Activated CD8-positive, alpha-beta memory T cell treated with anti-CD3 and anti-CD28 coated beads for 48 hours (primary cell): ENCODE measurements around the gene FAM161A.
"Not testable (repeated sequence)": the region's sequence is repeated elsewhere in the genome, so short reads cannot be mapped to it uniquely, and the experiment has no call there.

ENCODE experiments used
- DNase-seq, 3 experiments: peaks; one replicate each; pipeline ENCODE4 v3.0.0-alpha.2; 2020; ENCODE audit warnings: low read depth in 2 of 3, low spot score in 2 of 3

The FAM161A gene, protein sequence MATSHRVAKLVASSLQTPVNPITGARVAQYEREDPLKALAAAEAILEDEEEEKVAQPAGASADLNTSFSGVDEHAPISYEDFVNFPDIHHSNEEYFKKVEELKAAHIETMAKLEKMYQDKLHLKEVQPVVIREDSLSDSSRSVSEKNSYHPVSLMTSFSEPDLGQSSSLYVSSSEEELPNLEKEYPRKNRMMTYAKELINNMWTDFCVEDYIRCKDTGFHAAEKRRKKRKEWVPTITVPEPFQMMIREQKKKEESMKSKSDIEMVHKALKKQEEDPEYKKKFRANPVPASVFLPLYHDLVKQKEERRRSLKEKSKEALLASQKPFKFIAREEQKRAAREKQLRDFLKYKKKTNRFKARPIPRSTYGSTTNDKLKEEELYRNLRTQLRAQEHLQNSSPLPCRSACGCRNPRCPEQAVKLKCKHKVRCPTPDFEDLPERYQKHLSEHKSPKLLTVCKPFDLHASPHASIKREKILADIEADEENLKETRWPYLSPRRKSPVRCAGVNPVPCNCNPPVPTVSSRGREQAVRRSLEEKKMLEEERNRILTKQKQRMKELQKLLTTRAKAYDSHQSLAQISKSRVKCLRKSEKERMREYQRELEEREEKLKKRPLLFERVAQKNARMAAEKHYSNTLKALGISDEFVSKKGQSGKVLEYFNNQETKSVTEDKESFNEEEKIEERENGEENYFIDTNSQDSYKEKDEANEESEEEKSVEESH

DNA sequence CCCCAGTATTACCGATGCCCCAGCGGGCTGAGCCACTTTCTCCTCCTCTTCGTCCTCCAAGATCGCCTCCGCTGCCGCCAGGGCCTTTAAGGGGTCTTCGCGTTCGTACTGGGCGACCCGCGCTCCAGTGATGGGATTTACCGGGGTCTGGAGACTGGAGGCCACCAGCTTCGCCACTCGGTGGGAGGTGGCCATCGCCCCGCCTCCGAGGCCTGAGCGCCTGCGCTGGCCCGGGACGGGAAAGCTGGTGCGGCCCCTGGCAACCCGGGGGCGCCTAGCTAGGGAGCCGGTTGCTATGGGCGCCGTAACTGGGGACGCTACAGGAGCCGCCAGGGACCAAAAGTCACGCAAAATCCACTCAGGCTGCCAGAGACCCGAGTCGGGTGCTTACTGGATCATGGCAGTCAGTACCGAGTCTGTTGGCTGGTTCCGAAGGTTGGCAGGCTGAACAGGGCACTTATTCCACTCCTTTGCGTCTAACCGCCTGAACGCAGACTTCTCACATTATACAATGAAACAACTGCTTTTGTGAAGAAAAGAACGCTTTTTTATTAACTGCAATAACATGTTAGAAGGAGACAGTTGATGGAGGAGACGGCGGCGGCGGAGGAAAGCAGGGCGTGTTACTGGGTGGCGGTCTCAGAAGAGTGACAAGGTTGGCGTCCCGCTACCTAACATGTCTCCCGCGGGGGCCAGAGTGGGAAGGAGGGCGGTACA, at the start of gene FAM161A:
FAM161A (minus strand) TSS at position 214 of the 717 bp plus-strand sequence; CDS start at position 195, 19 bp downstream.
- DNase-seq = peak; percentile 58 to 78 (median 62)

DNA sequence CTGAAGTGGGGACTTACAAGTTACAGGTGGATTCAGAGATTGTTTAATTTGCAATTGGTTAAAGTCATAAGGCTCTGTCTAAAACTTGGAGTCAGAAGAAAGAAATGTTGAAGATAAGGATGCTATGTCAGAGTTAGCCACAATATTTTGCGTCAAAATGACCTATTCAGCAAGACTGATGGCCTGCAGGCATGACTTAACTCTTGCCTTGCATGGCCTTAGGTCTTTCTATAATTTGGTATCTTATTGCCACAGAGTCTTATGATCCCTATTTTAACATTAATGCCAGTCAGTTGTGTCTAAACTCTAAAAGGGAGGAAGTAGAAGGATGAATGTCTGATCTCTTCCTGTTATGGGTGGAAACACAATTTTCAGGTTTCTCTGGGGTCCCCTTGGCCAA, 46.4 kb upstream of the FAM161A start:
- DNase-seq = no peak

DNA sequence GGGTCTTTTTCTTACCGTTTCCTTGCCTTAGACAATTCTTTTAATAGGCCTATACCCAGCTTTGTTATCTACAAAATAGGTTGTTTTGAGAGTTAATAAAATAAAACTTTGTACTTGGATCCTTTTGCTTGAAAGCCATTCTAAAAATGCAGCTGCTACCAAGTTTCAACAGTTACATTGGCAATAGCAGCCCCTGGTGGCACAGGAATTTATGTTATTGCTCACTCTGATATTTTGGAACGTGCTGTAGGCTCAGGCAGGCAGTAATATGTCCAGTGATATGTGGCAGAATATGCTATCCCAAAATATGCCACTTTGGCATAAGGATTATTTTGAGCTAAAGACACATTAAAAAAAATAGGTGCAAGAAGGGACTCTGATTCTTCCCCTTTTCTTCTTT, 45.0 kb upstream of the FAM161A start:
- no peak for DNase-seq

DNA sequence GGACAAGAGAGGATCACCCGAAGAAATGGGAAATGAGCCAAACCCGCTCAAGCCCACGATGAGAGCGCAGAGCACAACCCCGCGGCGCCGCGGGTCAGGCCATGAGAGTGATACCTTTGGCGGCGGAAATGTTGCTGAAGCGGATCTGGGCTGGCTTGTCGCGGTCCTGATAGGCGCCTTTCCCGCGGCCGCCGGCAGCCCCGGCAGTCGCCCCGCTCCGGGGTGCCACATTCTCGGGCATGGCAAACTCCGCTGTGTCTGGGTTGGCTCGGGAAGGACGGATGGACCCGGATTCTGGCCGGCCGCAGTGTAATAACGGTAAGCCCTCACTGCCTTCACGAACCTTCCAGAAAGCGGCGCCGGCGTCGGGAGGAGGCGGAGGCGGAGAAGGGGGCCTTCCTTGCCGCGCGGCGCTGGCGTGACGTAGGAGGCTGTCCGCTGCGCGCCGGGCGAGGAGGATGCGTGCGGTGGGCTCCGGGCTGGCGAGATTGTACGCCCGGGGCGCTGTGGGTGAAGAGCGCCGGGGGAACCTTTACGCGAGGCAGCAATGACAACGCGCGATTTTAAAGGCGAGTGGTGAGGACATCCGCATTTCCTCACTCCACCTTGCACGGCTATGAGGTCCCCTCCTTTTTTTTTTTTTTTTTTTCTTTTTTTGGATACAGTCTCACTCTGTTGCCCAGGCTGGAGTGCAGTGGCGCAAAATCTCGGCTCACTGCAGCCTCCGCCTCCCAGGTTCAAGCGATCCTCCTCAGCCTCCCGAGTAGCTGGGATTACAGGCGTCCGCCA, 34.6 kb upstream of the FAM161A start, which contains the start of gene CCT4:
CCT4 (minus strand) TSS at position 390 of the 789 bp plus-strand sequence; CDS start at position 241, 149 bp downstream.
- peak; percentile 81 to 98 (median 96) for DNase-seq

DNA sequence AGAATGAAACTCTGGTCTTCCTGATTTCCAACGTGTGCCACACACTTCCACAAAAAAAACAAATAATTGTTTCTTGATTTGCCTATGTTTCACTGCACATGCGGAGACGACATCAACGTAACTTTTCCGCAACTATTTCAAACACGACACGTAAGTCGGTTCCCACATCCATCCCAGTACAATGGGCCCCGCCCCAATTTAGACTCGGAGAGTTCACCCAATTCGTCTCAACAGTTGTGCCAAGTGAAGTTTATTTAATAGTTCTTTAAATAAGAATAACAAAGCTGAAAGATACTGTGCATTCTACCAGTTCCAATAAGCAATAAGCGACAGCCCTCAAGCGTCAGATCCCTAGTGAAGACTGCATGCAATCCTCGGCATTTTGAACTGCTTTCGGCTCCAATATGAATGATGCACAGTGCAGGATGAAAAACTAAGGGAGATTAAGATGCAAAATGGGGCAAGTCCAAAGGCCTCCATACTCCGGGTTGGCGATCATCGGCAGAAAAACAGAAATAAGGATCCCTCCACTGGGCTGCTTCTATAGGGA, 33.9 kb upstream of the FAM161A start:
- DNase-seq = no peak

DNA sequence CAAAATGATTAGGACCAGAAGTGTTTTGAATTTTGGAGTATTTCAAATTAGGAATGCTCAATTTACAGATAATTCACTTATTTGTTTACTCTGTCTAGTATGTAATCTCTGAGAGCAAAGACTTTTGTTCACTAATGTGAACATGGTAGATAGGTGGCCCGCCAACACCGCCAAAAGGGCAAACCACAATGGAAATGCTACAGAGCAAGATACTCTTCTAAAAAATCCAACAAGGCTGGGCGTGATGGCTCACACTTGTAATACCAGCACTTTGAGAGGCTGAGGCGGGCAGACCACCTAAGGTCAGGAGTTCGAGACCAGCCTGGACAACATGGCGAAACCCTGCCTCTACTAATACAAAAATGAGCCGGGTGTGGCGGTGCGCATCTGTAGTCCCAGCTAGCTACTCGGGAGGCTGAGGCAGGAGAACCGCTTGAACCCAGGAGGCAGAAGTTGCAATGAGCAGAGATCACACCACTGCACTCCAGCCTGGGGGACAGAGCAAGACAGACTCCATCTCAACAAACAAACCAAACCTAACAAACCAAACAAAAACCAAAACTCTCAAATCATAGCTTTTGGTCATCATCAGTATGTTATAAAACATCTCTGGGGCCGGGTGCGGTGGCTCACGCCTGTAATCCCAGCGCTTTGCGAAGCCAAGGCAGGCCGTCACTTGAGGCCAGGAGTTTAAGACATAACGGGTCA, 32.2 kb upstream of the FAM161A start:
- no peak for DNase-seq

DNA sequence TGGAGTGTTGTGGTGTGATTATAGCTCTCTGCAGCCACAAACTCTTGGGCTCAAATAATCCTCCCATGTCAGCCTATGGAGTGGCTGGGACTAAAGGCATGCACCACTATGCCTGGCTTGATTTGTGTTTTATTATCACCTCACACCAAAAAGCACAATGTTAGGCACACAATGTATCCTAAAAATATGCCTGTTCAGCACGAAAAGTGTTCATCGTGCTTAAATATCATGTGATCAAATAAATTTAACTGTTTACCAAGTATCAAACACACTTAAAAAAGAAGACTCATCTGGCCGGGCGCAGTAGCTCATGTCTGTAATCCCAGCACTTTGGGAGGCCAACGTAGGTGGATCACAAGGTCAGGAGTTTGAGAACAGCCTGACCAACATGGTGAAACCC, 29.0 kb upstream of the FAM161A start:
- no peak for DNase-seq

DNA sequence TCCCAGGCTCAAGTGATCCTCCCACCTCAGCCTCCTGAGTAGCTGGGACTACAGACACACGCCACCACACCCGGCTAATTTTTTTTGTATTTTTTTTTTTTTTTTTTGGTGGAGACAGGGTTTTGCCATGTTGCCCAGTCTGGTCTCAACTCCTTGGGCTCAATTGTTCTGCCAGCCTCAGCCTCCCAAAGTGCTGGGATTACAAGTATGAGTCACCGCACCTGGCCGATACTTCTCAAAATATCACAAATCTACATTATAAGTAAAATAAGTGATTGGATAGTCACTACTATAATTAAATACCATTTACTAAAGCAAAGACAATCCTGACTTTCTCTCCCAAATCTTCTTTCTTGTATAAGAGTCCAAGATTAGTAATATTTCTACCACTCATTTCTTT, 25.5 kb upstream of the FAM161A start:
- not testable (repeated sequence) for DNase-seq

DNA sequence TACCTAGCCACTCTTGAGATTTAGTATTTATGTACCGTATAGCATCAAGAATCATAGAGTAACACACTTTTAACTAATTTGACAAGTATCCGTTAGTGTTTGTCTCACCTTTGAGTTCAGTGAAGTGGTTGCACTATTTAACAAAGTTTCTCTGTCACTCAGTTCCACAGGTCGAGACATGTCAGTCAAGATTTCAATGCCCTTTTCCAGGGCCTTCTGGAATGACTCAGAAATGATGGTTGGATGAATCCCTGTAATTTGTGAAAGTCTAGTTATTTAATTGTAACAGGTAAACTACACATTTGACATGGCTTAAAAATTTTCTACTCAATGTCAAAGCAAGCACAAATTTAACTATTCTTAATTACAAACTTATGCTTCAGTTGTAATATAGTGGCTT, 24.9 kb upstream of the FAM161A start:
- no peak for DNase-seq

DNA sequence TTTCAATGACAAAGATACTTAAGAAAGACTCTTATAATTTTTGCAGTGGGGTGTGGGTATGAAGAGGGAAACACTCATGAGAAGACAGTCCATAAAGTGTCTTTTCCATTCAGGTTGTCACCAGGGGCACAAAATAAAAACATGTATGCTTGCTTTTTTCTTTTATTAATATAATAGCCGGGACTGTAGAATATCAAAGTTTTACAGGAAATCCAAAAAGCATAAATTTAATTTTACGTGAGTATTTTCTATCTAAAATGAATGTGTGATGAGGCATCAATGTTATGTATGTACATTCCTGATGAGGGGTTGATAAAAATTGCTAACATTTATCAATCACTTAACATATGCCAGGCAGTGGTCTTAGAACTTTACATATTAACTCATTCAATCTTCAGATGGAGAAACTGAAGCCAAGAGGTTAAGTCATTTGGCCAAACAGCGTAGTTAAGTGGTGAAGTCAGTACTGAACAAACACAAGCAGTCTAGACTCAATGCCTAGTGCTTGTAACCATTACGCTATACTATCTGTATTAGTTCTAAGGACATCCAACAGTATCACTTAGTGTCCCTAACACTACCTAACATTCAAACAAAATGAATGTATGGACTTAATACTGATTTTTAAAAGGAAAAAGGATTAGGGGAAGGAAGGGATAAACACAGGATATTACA, 23.8 kb upstream of the FAM161A start:
- no peak for DNase-seq

DNA sequence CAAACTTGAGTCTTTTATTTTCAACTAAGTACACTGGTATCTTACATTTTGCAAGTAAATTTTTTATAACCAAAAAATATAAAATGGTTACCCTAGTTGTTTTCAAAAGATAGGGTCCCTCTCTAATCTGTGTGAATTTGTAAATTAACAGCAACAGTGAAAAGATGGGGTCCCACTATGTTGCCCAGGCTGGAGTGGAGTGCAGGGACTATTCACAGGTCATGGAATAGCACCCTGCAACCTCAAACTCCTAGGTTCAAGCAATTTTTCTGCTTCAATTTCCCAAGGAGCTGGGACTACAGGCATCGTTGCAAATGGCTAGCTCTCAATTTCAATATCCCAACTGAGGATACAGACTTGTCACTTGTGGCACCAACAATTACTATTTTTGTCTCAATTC, 22.5 kb upstream of the FAM161A start:
- no peak for DNase-seq

DNA sequence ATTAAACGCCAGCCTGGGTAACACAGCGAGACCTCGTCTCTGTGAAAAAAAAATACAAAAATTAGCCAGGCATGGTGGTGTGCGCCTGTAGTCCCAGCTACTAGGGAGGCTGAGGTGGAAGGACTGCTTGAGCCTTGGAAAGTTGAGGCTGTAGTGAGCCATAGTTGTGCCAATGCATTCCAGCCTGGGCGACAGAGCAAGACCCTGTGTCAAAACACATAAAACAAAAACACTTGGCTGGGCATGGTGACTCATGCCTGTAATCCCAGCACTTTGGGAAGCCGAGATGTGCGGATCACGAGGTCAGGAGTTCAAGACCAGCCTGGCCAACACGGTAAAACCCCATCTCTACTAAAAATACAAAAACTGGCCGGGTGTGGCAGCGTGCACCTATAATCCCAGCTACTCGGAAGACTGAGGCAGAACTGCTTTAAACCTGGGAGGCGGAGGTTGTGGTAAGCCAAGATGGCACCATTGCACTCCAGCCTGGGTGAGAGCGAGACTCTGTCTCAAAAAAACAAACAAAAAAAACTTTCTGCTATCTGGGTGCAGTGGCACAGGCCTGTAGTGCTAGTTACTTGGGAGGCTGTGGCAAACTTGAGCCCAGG, 12.7 kb upstream of the FAM161A start:
- DNase-seq = not testable (repeated sequence)

DNA sequence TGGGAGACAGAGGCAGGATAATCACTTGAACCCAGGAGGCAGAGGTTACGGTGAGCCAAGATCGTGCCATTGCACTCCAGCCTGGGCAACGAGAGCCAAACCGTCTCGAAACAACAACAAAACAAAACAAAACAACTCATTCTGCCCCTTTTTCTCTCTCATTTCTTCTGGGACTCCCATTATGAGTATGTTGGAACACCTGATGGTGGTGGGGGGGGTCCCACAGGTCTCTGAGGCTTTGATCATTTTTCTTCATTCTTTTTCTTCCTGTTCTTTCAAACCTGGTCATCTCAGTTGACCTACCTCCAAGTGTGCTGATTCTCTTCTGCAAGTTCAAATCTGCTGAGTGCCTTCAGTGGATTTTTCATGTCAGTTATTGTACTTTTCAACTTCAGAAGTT, 8.2 kb upstream of the FAM161A start:
- no peak for DNase-seq

DNA sequence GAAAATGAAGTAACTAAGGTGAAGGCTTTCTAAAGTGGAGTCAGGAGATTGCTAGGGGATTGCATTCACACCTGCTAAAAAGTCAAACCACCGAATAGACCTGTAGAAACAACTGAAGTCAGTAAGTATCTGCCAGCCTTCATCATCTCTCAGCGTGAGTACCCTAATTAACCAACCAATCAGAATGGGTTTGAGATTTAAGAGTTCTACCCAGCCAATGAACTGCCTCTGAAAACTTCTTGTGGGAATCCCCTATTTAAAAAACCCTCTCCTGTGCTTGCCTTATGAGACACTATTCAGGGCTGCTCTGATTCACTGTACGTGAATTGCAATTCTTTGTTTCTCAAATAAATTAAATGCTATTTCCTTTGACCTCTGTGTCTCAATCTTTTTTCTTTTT, 3.4 kb upstream of the FAM161A start:
- DNase-seq = no peak

DNA sequence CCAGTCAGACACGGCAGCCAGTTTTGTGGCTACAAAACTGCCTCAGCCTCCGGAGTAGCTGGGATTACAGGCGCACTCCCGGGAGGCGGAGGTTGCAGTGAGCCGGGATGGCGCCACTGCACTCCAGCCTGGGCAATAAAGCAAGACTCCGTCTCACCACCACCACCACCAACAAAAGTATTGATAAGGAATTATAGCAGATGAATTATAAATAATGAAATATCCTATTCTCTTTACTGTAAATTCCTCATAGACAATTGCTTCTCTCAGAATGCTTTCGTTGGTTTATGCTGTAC, 1.4 kb upstream of the FAM161A start:
- DNase-seq = no peak

DNA sequence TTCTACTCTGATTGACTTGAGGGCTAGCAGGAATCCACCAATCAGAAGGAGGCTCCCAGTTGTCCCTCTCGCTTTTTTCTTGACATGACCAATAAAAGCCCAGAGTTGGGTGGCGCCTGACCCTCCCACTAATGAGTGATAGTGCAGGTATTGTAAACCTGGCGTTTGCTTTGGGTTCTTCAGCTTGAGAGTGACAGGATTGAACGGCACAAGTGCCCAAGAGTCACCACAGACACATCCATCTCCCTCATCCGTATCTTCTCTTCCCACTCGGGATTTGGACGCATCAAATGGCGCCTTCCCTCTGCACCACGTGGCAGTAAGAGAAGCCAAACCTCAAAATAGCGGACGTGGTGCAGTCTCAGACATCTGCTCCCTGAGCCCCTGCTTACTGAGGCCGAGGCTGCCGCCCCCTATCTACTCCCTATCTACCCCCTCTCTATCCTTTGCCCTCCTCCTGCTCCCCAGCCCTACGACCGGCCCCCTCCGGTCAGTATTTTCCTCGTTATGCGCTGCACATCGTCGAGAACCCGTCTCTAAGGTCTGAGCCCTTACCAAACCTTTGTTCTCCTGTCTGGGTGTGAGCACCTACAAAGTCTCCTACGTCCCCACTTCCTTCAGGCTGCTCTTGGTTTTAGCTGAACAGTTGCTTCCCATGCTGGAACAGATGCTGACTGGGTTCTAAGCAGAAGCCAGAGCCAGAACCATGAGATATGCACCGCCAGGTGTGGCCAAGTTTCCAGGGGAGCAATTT, 881 bp upstream of the FAM161A start:
- peak; percentile 4 to 61 (median 51) for DNase-seq

DNA sequence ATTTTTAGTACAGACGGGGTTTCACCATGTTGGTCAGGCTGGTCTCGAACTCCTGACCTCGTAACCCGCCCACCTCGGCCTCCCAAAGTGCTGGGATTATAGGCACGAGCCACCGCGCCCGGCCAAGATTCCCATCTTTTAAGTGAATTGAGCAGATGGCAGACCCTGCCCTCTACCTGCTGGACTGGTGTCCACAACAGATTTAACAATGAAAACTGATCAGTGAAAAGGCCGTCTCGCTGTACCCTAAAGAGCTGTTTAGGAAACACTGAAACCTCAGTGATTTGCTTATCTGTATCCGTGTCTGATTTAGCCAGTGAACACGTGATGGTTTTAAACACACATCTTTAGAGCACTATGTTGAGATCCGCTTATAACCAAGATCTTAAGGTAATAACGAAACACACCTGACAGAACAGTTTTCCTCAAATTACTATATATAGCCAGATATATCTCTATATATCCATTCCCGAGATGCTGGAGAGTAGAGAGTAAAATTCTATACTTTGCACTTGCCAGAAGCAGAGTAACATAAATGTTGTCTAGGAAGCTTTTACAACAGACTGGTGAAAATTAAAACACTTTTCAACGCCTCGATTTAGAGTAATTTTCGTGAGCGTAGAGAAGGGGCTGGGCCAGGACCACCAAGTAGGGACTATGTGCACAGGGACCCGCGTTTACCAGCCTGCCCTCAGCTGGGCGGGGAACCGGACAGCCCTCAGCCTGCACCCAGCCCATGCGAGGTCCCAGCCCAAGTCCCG, 594 bp downstream of the FAM161A start:
- no peak for DNase-seq

DNA sequence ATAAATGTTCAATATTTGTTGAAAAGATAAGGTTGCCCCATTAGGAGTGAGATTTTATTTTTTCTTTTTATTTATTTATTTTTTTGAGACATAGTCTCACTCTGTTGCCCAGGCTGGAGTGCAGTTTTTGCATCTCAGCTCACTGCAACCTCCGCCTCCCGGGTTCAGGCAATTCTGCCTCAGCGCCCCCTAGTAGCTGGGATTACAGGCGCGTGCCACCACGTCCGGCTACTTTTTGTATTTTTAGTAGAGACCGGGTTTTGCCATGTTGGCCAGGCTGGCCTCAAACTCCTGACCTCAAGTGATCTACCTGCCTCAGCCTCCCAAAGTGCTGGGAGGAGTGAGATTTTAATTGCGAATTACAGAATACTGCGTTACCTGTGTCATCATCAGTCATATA, 2.6 kb downstream of the FAM161A start:
- DNase-seq = not testable (repeated sequence)
